OCI-LY1 (cell line): ENCODE data around the gene HSF2BP.
"Not testable (repeated sequence)": the region's sequence is repeated elsewhere in the genome, so short reads cannot be mapped to it uniquely, and the experiment has no call there.

Experiments used
- H2AFZ ChIP-seq: fragments of 200-600 bp; sonication (generic), shearing (Covaris generic); 2 replicates; pipeline ENCODE4 v1.6.0; 2014; ENCODE audit warnings: antibody characterized with exemption, mild to moderate bottlenecking, low read length
- H3F3A ChIP-seq: fragments of 200-600 bp; sonication (generic), shearing (Covaris generic); 2 replicates; pipeline ENCODE4 v1.6.0; 2014; ENCODE audit warnings: mild to moderate bottlenecking, antibody characterized with exemption, low read length, moderate library complexity; ENCODE audit not compliant: insufficient read depth
- H3K27ac ChIP-seq: fragments of 200-600 bp; sonication (generic); 2 replicates; pipeline ENCODE4 v1.5.1; 2014; ENCODE audit warnings: low read length, mixed run types, mild to moderate bottlenecking, low read depth; ENCODE audit not compliant: poor library complexity, severe bottlenecking
- H3K27me3 ChIP-seq: fragments of 200-600 bp; sonication (generic); 2 replicates; pipeline ENCODE4 v1.6.0; 2014; ENCODE audit warnings: antibody characterized with exemption, mild to moderate bottlenecking, low read length, moderate library complexity; ENCODE audit not compliant: insufficient read depth
- H3K36me3 ChIP-seq: fragments of 200-600 bp; sonication (generic); 2 replicates; pipeline ENCODE4 v1.6.1; 2014; ENCODE audit warnings: mild to moderate bottlenecking, antibody characterized with exemption, low read length, moderate library complexity, mixed read lengths; ENCODE audit not compliant: insufficient read depth
- H3K4me1 ChIP-seq: fragments of 200-600 bp; sonication (generic); 2 replicates; pipeline ENCODE4 v1.5.1; 2014; ENCODE audit warnings: mild to moderate bottlenecking, low read length, moderate library complexity; ENCODE audit not compliant: insufficient read depth, severe bottlenecking
- H3K4me2 ChIP-seq: fragments of 200-600 bp; sonication (generic), shearing (Covaris generic); 2 replicates; pipeline ENCODE4 v1.6.1; 2014; ENCODE audit warnings: low read length
- H3K4me3 ChIP-seq: fragments of 200-600 bp; sonication (generic); 2 replicates; pipeline ENCODE4 v1.5.1; 2014; ENCODE audit warnings: low read length, low read depth, mild to moderate bottlenecking, mixed read lengths; ENCODE audit not compliant: poor library complexity, severe bottlenecking
- H3K79me2 ChIP-seq: fragments of 200-600 bp; shearing (Covaris generic); 2 replicates; pipeline ENCODE4 v1.6.1; 2016; ENCODE audit warnings: mixed run types, low read length, mixed read lengths; ENCODE audit not compliant: insufficient read depth
- H3K9ac ChIP-seq: fragments of 200-600 bp; sonication (generic), shearing (Covaris generic); 2 replicates; pipeline ENCODE4 v1.6.1; 2014; ENCODE audit warnings: mild to moderate bottlenecking, low read length, mixed read lengths
- H3K9me2 ChIP-seq: fragments of 200-600 bp; sonication (generic), shearing (Covaris generic); 2 replicates; pipeline ENCODE4 v1.6.1; 2014; ENCODE audit warnings: low read depth, mild to moderate bottlenecking, low read length, mixed read lengths
- H3K9me3 ChIP-seq: fragments of 200-600 bp; shearing (Covaris generic); 2 replicates; pipeline ENCODE4 v1.6.1; 2014; ENCODE audit warnings: low read length, mixed read lengths
- H4K20me1 ChIP-seq: fragments of 200-600 bp; sonication (generic), shearing (Covaris generic); 2 replicates; pipeline ENCODE4 v1.6.0; 2016; ENCODE audit warnings: mild to moderate bottlenecking, low read length; ENCODE audit not compliant: insufficient read depth
- EZH2 ChIP-seq: fragments of 200-600 bp; sonication (generic), shearing (Covaris generic); IDR thresholded peaks from 2 replicates; pipeline ENCODE4 v1.8.0; 2017; ENCODE audit warnings: borderline replicate concordance, mixed run types, mild to moderate bottlenecking, antibody characterized with exemption, low read length, moderate library complexity, mixed read lengths
- TF ChIP-seq, protein P1 (sequence below): fragments of 200-600 bp; sonication (generic), shearing (Covaris generic); IDR thresholded peaks from 2 replicates; pipeline ENCODE4 v1.5.1; 2017; ENCODE audit warnings: mild to moderate bottlenecking, antibody characterized with exemption, low read length, moderate library complexity, mixed read lengths

Gene HSF2BP

DNA sequence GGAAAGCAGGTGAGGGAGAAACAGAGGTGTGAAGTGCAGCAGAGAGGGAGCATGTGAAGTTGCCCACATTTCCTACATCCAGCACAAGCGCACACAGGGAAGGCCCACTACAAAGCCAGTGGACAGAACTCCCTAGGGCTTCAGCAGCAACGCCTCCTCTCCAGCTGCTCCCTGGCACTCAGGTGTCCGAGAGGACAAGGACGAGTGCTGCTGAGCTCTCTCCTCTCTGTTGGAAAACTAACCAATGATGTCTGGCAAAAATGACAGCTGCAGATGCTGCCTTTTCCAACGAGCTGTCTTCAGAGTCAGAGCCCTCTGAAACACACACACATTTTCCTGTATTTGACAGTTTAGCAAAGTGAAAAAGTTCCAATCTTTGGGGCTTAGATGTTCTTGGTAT, 86.8 kb downstream of the HSF2BP start:
- Histone ChIP-seq H3K4me1 (no peaks in the 10 kb centered on the region), H3K9me2 (no peaks in the 10 kb centered on the region), H3K9me3 (no peaks in the 10 kb centered on the region), H3K79me2 (no peaks in the 10 kb centered on the region), H3K4me2 (no peak overlapping the region), H3K9ac (no peak overlapping the region), H3K36me3 (no peaks in the 10 kb centered on the region), H4K20me1 (no peaks in the 10 kb centered on the region), H3K27me3 (no peaks in the 10 kb centered on the region), H3F3A (no peaks in the 10 kb centered on the region), H3K27ac (no peak overlapping the region), H3K4me3 (no peak overlapping the region), H2AFZ (no peak overlapping the region)
- no peak for TF ChIP-seq EZH2
- TF ChIP-seq, protein P1, sequence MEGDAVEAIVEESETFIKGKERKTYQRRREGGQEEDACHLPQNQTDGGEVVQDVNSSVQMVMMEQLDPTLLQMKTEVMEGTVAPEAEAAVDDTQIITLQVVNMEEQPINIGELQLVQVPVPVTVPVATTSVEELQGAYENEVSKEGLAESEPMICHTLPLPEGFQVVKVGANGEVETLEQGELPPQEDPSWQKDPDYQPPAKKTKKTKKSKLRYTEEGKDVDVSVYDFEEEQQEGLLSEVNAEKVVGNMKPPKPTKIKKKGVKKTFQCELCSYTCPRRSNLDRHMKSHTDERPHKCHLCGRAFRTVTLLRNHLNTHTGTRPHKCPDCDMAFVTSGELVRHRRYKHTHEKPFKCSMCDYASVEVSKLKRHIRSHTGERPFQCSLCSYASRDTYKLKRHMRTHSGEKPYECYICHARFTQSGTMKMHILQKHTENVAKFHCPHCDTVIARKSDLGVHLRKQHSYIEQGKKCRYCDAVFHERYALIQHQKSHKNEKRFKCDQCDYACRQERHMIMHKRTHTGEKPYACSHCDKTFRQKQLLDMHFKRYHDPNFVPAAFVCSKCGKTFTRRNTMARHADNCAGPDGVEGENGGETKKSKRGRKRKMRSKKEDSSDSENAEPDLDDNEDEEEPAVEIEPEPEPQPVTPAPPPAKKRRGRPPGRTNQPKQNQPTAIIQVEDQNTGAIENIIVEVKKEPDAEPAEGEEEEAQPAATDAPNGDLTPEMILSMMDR, result no peak

DNA sequence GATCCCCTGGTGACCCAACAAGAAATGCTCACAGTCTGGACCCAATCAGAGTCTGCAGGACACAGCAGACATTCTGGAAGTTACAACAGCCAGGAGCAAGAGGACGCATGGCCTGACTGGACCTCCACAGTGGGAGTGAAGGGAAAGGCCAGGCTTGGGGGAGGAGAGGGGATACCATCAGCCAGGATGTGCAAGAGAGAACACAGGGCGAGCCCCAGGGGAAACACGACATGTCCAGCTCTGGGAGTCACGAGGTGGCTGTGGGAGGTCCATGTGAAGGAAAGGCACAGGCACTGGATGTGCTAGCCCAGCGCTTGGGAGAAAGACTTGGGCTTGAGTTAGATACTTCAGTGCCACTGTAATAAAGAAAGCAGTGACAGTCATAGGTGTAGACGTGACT, 87.3 kb downstream of the HSF2BP start:
- no peaks in the 10 kb centered on the region for H3K36me3 ChIP-seq
- H4K20me1 ChIP-seq, result no peaks in the 10 kb centered on the region
- TF ChIP-seq, protein P1, result no peak
- TF ChIP-seq EZH2, result no peak
- H3K4me1 ChIP-seq, result no peaks in the 10 kb centered on the region
- no peaks in the 10 kb centered on the region for H3K9me2 ChIP-seq
- H3K27me3 ChIP-seq, result no peaks in the 10 kb centered on the region
- no peak overlapping the region for H3K4me2 ChIP-seq
- H3K4me3 ChIP-seq, result no peak overlapping the region
- no peaks in the 10 kb centered on the region for H3F3A ChIP-seq
- H3K79me2 ChIP-seq, result no peaks in the 10 kb centered on the region
- H3K9me3 ChIP-seq, result no peaks in the 10 kb centered on the region
- H2AFZ ChIP-seq, result no peak overlapping the region
- H3K27ac ChIP-seq, result no peak overlapping the region
- no peak overlapping the region for H3K9ac ChIP-seq

DNA sequence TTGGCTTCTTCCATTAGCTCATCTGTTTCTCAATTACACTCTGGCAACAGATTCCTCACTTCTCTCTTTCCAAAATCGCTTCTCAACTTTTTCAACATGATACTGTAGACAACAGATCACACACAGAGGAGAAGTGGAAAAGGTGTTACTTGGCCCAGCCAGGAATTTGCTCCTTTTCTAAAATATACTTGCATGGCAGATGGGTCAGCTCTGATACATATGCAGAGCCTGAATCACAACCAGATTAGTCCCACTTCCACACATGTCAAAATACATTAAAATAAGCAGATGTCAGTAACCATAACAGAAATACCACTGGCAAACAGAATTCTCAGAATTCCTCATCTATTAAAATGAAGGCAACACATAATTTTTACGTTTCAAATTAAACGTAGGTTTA, 89.1 kb downstream of the HSF2BP start:
- not testable (repeated sequence) for H3K9me3 ChIP-seq, H4K20me1 ChIP-seq, H3K36me3 ChIP-seq, H3K9ac ChIP-seq, H3K9me2 ChIP-seq, H3K4me3 ChIP-seq, H3K79me2 ChIP-seq, H3K27me3 ChIP-seq, H2AFZ ChIP-seq, H3F3A ChIP-seq, H3K4me2 ChIP-seq, H3K4me1 ChIP-seq, H3K27ac ChIP-seq

DNA sequence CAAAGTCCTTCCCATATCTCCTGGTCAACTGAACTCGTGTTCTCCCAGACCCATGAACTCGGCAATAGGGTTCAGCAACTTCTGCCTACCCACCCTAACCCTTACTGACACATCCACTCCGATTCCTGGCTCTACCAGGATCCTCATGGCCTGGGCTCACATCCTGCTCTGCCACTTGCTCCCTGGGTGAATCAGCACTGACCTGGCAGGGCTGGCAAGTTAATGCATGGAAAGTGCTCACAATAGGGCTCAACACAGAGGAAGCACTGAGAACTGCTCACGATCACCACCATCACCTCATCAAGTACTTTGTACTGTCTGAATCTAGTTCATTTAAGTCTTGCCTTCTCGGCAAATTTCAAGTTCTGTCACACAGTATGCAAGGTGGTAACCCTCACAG, 96.8 kb downstream of the HSF2BP start:
- not testable (repeated sequence) for H3K4me1 ChIP-seq, H3K27ac ChIP-seq, H3K36me3 ChIP-seq, H3K9me3 ChIP-seq, H3K27me3 ChIP-seq, H2AFZ ChIP-seq, H4K20me1 ChIP-seq, H3K9ac ChIP-seq, H3K79me2 ChIP-seq, H3K9me2 ChIP-seq, H3F3A ChIP-seq, H3K4me2 ChIP-seq, H3K4me3 ChIP-seq

DNA sequence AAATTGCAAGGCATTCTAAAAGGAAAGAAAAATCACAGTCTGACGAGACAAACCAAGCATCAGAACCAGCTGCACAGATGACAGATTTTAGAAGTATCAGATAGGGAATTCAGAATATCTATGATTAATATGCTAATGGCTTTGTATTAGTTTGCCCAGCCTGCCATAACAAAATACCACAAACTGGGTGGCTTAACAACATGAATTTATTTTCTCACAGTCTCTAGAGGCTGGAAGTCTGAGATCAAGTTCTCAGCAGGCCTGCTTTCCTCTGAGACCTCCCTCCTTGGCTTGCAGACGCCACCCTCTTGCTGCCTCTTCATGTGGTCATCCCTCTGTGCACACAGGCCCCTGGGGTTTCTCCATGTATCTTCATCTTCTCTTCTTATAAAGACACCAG, 118.7 kb downstream of the HSF2BP start:
- H3K9me3 ChIP-seq, H3K4me2 ChIP-seq, H3K9ac ChIP-seq: not testable (repeated sequence)

DNA sequence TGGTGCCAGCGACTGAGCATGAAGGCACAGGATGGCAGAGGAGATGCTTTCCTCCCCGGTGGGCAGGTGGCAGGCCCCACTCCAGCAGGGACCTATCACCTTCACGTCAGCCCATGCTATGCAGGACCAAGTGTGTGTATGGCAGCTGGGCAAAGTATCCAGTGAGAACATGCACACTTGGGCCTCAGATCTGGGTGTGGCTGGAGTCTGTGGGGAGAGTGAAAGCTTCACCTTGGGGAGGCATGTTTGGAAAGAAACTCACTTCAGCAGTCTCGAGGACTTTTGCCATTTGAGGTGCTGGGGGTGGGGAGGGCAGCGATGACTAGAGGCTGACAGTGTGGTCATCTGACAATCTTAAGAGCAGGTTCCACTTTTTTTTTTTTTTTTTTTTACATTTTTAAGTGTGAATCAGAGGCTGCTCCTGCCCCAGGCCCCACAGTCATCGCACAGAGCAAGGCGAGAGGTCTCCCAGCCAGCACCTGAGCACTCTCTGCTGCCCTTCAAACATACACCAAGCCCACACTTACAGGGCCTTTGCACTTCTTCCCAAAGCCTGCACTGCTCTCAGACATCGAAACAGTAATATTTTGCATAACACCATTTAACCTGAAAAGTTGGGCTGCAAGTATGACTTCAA, 136.7 kb downstream of the HSF2BP start:
- H2AFZ ChIP-seq, H3K9me3 ChIP-seq, H3K79me2 ChIP-seq: not testable (repeated sequence)

More for the DNA sequence above, 118.7 kb downstream of the HSF2BP start:
- H3K27me3 ChIP-seq, H3K4me3 ChIP-seq, H4K20me1 ChIP-seq, H3K27ac ChIP-seq, H3F3A ChIP-seq, H3K4me1 ChIP-seq, H3K9me2 ChIP-seq, H3K79me2 ChIP-seq, H2AFZ ChIP-seq, H3K36me3 ChIP-seq: not testable (repeated sequence)

More for the DNA sequence above, 136.7 kb downstream of the HSF2BP start:
- not testable (repeated sequence) for H3K36me3 ChIP-seq, H4K20me1 ChIP-seq, H3K4me3 ChIP-seq, H3K4me2 ChIP-seq, H3K4me1 ChIP-seq, H3F3A ChIP-seq, H3K9me2 ChIP-seq, H3K27ac ChIP-seq, H3K27me3 ChIP-seq, H3K9ac ChIP-seq
